PFSK-1 (cell line): ENCODE measurements around the gene ETNK1.

ENCODE experiments used
- FOXP2 ChIP-seq: optimal IDR thresholded peaks from 2 replicates; pipeline ENCODE3; 2011; ENCODE audit warnings: borderline replicate concordance, control low read depth, inconsistent platforms; ENCODE audit not compliant: insufficient read depth; ENCODE audit errors: extremely low read length, extremely low read depth
- POLR2AphosphoS5 ChIP-seq: IDR thresholded peaks from 2 replicates; pipeline ENCODE4 v1.6.1; 2012; ENCODE audit warnings: low read depth, mild to moderate bottlenecking, control low read depth, low read length, moderate library complexity
- REST ChIP-seq, 2 experiments: IDR thresholded peaks; 2 replicates each; pipeline versions ENCODE4 v1.6.1 to v1.8.0; 2011 to 2012; ENCODE audit warnings: low read depth in 2 of 2, low read length in 2 of 2, control low read depth in 1 of 2, inconsistent platforms in 1 of 2, mild to moderate bottlenecking in 1 of 2, moderate library complexity in 1 of 2; ENCODE audit not compliant: insufficient read depth in 1 of 2
- SIN3A ChIP-seq: IDR thresholded peaks from 2 replicates; pipeline ENCODE4 v1.6.1; 2012; ENCODE audit warnings: mild to moderate bottlenecking, low read length, moderate library complexity, borderline replicate concordance; ENCODE audit not compliant: insufficient read depth
- TAF1 ChIP-seq: IDR thresholded peaks from 2 replicates; pipeline ENCODE4 v1.6.1; 2012; ENCODE audit warnings: low read length, control low read depth, borderline replicate concordance; ENCODE audit not compliant: insufficient read depth

ETNK1 gene

DNA sequence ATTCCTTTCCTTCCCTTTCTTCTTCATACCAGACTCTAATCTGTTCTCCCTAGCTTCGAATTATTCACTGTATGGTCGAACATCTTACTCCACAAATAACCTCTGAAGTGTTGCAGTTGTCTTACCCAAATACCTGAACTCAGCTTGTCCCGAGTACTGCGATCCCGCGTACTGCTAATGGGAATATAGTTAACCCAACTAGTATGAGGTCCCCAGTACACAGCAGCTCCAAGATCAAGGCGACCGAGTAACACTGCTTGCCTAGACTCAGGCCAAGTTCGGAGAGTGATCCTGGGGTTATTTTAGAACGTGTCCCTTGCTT lies 462 bp upstream of the ETNK1 start:
- no peak for TF ChIP-seq TAF1
- no peak for TF ChIP-seq POLR2AphosphoS5
- TF ChIP-seq FOXP2 = no peak
- TF ChIP-seq SIN3A = no peak
- TF ChIP-seq REST (IDR thresholded peaks at IDR 0.05; ENCODE audit: insufficient read depth in 1 of 2, low read depth in 2 of 2, low read length in 2 of 2) = no peak

GRCh38 chr12:22625762-22626294 lies 857 bp downstream of the ETNK1 start:
- TF ChIP-seq POLR2AphosphoS5 = peak; percentile 25; the same call in 1 of the 2 replicates
- TF ChIP-seq SIN3A = 0 out of 2 replicates have a peak, but pooled peaks have one; percentile 31
- no peak for TF ChIP-seq REST (IDR thresholded peaks at IDR 0.05; ENCODE audit: insufficient read depth in 1 of 2, low read depth in 2 of 2, low read length in 2 of 2)

GRCh38 chr12:22626406-22626805 lies 1.4 kb downstream of the ETNK1 start:
- TF ChIP-seq REST (IDR thresholded peaks at IDR 0.05; ENCODE audit: insufficient read depth in 1 of 2, low read depth in 2 of 2, low read length in 2 of 2) (no peak), FOXP2 (no peak), TAF1 (no peak), POLR2AphosphoS5 (no peak)

GRCh38 chr12:22627371-22627770 lies 2.4 kb downstream of the ETNK1 start:
- no peak for TF ChIP-seq SIN3A
- TF ChIP-seq POLR2AphosphoS5 = no peak
- no peak for TF ChIP-seq FOXP2
- TF ChIP-seq TAF1 = no peak
- no peak for TF ChIP-seq REST (IDR thresholded peaks at IDR 0.05; ENCODE audit: insufficient read depth in 1 of 2, low read depth in 2 of 2, low read length in 2 of 2)

GRCh38 chr12:22628228-22628627 lies 3.3 kb downstream of the ETNK1 start:
- TF ChIP-seq SIN3A = no peak
- no peak for TF ChIP-seq REST (IDR thresholded peaks at IDR 0.05; ENCODE audit: insufficient read depth in 1 of 2, low read depth in 2 of 2, low read length in 2 of 2)
- TF ChIP-seq FOXP2 = no peak
- TF ChIP-seq TAF1 = no peak
- TF ChIP-seq POLR2AphosphoS5 = no peak
